ENCODE measurements around the gene MED31.
A peak's percentile ranks its signal among the peaks of the same experiment; 100 is the strongest.

Gene MED31

DNA sequence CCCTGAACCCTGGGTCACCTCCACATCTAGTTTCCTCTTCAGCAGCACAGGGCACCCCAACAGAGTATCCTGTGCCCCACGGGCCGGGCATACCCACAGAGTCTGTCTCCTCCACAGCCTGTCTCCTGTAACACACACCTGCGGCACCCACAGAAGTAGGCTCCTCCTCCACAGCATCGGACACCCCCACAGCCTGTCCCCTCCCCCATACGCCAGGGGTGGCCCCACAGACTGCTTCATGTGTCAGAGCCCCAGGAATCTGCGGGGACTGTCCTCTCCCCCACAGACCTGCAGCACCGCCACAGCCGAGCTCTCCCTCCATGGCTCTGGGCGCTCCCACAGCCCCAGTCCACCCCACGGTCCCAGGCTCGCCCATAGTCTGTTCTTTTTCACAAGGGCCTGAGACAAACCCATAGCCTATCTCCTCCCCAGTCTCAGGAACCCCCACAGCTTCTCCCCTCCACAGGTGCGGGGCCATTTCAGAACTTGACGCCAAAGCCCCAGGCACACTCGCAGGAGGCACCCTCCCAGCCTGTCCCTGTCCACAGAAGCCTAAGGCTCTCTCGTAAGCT is 12.3 kb downstream of the MED31 start:
- H3K9ac ChIP-seq = no peak overlapping the region
- no peaks in the 10 kb centered on the region for H3K36me3 ChIP-seq (ENCODE audit: control insufficient read depth, insufficient read depth, low read length)
- H3K27ac ChIP-seq = no peak overlapping the region
- peak overlapping the region; percentile 99 for H2AFZ ChIP-seq
- H3K79me2 ChIP-seq = peaks cover 10% of the 10 kb centered on the region
- TF ChIP-seq, protein P1, sequence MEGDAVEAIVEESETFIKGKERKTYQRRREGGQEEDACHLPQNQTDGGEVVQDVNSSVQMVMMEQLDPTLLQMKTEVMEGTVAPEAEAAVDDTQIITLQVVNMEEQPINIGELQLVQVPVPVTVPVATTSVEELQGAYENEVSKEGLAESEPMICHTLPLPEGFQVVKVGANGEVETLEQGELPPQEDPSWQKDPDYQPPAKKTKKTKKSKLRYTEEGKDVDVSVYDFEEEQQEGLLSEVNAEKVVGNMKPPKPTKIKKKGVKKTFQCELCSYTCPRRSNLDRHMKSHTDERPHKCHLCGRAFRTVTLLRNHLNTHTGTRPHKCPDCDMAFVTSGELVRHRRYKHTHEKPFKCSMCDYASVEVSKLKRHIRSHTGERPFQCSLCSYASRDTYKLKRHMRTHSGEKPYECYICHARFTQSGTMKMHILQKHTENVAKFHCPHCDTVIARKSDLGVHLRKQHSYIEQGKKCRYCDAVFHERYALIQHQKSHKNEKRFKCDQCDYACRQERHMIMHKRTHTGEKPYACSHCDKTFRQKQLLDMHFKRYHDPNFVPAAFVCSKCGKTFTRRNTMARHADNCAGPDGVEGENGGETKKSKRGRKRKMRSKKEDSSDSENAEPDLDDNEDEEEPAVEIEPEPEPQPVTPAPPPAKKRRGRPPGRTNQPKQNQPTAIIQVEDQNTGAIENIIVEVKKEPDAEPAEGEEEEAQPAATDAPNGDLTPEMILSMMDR (IDR thresholded peaks at IDR 0.05) = no peak
- no peaks in the 10 kb centered on the region for H3K27me3 ChIP-seq (ENCODE audit: control insufficient read depth, insufficient read depth, low read length)
- peak overlapping the region; percentile 83 for H3K4me3 ChIP-seq (ENCODE audit: low read depth, low read length)
- H3K9me3 ChIP-seq (ENCODE audit: control insufficient read depth, low read length) = no peaks in the 10 kb centered on the region
- H3K4me1 ChIP-seq = peaks cover 6% of the 10 kb centered on the region
- H3K4me2 ChIP-seq (ENCODE audit: low read length) = peak overlapping the region; percentile 98

DNA sequence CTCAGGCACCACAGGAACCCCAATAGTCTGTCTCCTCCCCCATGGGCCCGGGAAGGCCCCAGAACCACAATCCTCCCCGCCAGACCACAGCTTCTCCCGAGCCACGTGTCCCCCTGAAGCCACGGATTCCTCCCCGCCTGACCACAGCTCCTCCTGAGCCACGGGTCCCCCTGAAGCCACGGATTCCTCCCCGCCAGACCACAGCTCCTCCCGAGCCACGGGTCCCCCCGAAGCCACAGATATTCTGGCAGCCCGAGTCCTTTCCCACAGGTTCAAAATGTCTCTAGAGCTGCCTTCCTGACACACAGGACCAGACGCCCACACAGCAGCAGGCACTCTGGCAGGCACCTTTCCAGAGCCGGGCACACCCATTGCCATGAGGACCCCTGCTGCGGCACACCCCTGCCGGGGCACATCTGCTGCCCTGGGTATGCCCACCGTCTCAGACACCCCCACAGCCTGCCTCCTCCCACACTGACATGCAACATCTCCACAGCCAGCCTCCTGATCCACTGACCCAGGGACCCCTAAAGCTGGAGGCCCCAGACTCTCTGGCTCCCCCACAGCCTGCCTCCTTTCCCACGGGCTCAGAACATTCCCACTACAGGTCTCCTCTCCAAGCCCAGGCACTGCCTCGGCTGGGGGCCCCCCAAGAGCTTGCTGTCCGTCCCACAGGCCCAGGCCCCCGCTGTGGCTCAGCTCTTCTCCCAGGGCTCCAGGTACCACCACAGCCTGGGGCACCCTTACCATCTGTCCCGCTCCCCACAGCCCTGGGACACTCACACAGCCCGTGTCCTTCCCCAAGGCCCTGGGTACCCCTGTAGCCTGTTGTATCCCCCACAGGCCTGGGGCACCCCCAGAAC is 13.1 kb downstream of the MED31 start:
- no peaks in the 10 kb centered on the region for H3K27me3 ChIP-seq (ENCODE audit: control insufficient read depth, insufficient read depth, low read length)
- peak overlapping the region; percentile 98 for H3K4me2 ChIP-seq (ENCODE audit: low read length)
- TF ChIP-seq, protein P1 (IDR thresholded peaks at IDR 0.05) = no peak
- no peaks in the 10 kb centered on the region for H3K36me3 ChIP-seq (ENCODE audit: control insufficient read depth, insufficient read depth, low read length)
- H3K9me3 ChIP-seq (ENCODE audit: control insufficient read depth, low read length) = no peaks in the 10 kb centered on the region
- H3K27ac ChIP-seq = no peak overlapping the region
- no peak overlapping the region for H2AFZ ChIP-seq
- peaks cover 6% of the 10 kb centered on the region for H3K4me1 ChIP-seq
- H3K9ac ChIP-seq = no peak overlapping the region
- peaks cover 10% of the 10 kb centered on the region for H3K79me2 ChIP-seq
- H3K4me3 ChIP-seq (ENCODE audit: low read depth, low read length) = no peak overlapping the region

DNA sequence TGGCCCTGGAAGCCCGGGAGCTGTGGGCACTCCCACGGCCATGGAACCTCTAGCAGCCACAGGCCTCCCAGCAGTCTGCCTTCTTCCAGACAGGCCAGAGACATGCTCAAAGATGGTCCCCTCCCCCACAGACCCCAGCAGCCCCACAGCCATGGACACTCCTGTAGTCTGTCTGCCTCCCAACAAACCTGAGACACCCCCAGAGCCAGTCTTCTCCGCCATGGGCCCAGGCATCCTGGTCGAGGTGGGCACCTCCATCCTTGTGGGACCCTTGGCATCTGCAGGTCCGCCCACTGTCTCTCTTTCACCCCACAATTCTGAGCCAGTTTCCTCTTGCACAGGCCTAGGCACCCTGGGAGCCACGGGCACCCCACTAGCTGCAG is 14.0 kb downstream of the MED31 start:
- peaks cover 6% of the 10 kb centered on the region for H3K4me1 ChIP-seq
- peaks cover 10% of the 10 kb centered on the region for H3K79me2 ChIP-seq
- TF ChIP-seq, protein P1 (IDR thresholded peaks at IDR 0.05) = no peak
- no peak overlapping the region for H3K4me3 ChIP-seq (ENCODE audit: low read depth, low read length)
- H3K4me2 ChIP-seq (ENCODE audit: low read length) = no peak overlapping the region
- H3K9ac ChIP-seq = no peak overlapping the region
- no peak overlapping the region for H2AFZ ChIP-seq
- no peak overlapping the region for H3K27ac ChIP-seq
- H3K36me3 ChIP-seq (ENCODE audit: control insufficient read depth, insufficient read depth, low read length) = no peaks in the 10 kb centered on the region
- no peaks in the 10 kb centered on the region for H3K9me3 ChIP-seq (ENCODE audit: control insufficient read depth, low read length)
- no peaks in the 10 kb centered on the region for H3K27me3 ChIP-seq (ENCODE audit: control insufficient read depth, insufficient read depth, low read length)

DNA sequence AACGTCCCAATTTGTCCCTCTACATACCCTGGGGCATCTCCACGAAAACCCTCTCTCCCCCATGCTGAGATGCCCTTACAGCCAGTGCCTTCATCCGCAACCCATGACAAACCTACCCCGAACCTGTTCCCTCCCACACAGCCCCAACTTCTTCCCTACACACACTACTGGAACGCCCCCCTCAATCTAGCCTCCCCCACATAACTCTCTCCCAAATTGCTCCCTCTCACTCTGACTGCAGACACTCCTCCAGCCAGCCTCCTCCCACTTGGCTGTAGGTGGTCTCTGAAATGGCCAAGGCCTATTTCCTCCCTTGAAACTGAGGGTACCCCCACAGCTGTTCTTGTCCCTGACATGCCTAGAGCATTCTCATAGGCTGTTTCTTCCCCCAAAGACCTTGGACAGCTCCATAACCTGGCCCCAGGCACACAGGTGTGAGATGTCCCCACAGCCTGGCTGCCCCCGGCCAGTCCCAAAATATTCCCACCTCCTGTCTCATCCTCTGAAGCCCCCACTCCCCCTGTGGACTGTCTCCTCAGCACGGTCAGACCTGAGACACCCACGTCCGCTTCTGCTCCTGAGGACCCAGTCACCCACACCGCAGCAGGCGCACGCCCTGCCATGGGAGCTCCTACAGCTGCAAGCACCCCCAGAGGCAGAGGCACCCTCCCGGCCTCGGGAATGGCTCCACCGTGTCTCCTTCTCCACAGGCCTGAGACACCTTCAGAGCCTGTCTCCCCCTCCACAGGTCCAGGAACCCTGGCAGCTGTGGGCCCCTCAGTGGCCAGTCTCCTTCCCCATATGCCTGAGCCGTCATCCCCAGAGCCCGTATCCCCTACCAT is 14.6 kb downstream of the MED31 start:
- TF ChIP-seq, protein P1 (IDR thresholded peaks at IDR 0.05) = no peak
- Histone ChIP-seq H3K36me3 (ENCODE audit: control insufficient read depth, insufficient read depth, low read length) (no peaks in the 10 kb centered on the region), H3K4me3 (ENCODE audit: low read depth, low read length) (no peak overlapping the region), H3K9me3 (ENCODE audit: control insufficient read depth, low read length) (no peaks in the 10 kb centered on the region), H3K79me2 (peaks cover 11% of the 10 kb centered on the region), H3K27me3 (ENCODE audit: control insufficient read depth, insufficient read depth, low read length) (no peaks in the 10 kb centered on the region), H3K4me1 (peaks cover 6% of the 10 kb centered on the region), H3K27ac (no peak overlapping the region), H3K9ac (no peak overlapping the region), H3K4me2 (ENCODE audit: low read length) (no peak overlapping the region), H2AFZ (no peak overlapping the region)

Data from parathyroid adenoma (tissue), 2 donors.